HCT116 (cell line): ENCODE data around the gene CACNA1C. TPM values are rescaled to one million over a fixed set of nuclear protein-coding genes. Genes with fewer than 3 reads are reported as not detected.
A peak's percentile ranks its signal among the peaks of the same experiment; 100 is the strongest.

Experiments
- ATAC-seq: fragments of 200-7000 bp; cut with Tn5 transposase; 2 replicates; pipeline ENCODE4 v1.9.1; 2020; ENCODE audit warnings: mild to moderate bottlenecking, moderate library complexity
- BruUV-seq: library from RNA; stranded (reverse); fragments of 400-500 nt; replicated peaks from 2 replicates; lab custom pipeline; 2021; lab: Mats Ljungman, UMichigan
- CTCF ChIA-PET: fragments of 300-600 bp; sonication (Branson Sonifier 250); formaldehyde crosslinking; loops from one replicate; lab custom pipeline; 2021; ENCODE audit warnings: antibody characterized with exemption; lab: Charles Lee
- POLR2A ChIA-PET: fragments of 300-600, 350-600 bp; sonication (Branson Sonifier 250); formaldehyde crosslinking; loops from one replicate; lab custom pipeline; 2021; ENCODE audit warnings: antibody characterized with exemption; lab: Charles Lee
- RAD21 ChIA-PET, 2 experiments: fragments of 300-600 bp; sonication (Branson Sonifier 250); formaldehyde crosslinking; loops; one replicate each; lab custom pipeline; 2023; ENCODE audit warnings: low total read pairs in 2 of 2; ENCODE audit not compliant: uncharacterized antibody in 2 of 2, unreplicated experiment in 2 of 2, low non-redundant PET in 1 of 2; lab: Charles Lee
- DNase-seq: peaks from one replicate; pipeline ENCODE4 v3.0.0-alpha.2; 2010; ENCODE audit warnings: low read depth, low spot score
- H2AFZ ChIP-seq: fragments of 200-600 bp; shearing (Covaris generic), sonication (generic); 2 replicates; pipeline ENCODE4 v1.6.1; 2017; ENCODE audit warnings: low read depth, mixed run types, mixed read lengths, antibody characterized with exemption, low read length; ENCODE audit not compliant: poor library complexity, severe bottlenecking
- H3K27ac ChIP-seq: 2 replicates; pipeline ENCODE4 v1.5.1; 2012; ENCODE audit warnings: low read depth, low read length
- H3K27me3 ChIP-seq: fragments of 200-600 bp; sonication (generic); 2 replicates; pipeline ENCODE4 v1.6.1; 2016; ENCODE audit warnings: mixed run types, low read length, mixed read lengths; ENCODE audit not compliant: insufficient read depth
- H3K36me3 ChIP-seq, 2 experiments: fragments of 200-500 bp in 1 of 2; fragments of 200-600 bp in 1 of 2; sonication (Bioruptor generic) in 1 of 2; sonication (generic) in 1 of 2; 2 replicates each; pipeline versions ENCODE4 v1.5.1 to v1.6.1; 2014 to 2016; ENCODE audit warnings: low read length in 2 of 2, inconsistent platforms in 1 of 2, mixed read lengths in 1 of 2, mixed run types in 1 of 2; ENCODE audit not compliant: insufficient read depth in 2 of 2, control insufficient read depth in 1 of 2
- H3K4me1 ChIP-seq, 2 experiments: fragments of 200-600 bp in 1 of 2; sonication (generic) in 1 of 2; 2 replicates each; pipeline versions ENCODE4 v1.5.1 to v1.6.1; 2012 to 2017; ENCODE audit warnings: low read length in 2 of 2, inconsistent platforms in 1 of 2, mild to moderate bottlenecking in 1 of 2, mixed read lengths in 1 of 2, mixed run types in 1 of 2, moderate library complexity in 1 of 2; ENCODE audit not compliant: insufficient read depth in 2 of 2, control insufficient read depth in 1 of 2
- H3K4me2 ChIP-seq: fragments of 200-600 bp; sonication (generic); 2 replicates; pipeline ENCODE4 v1.6.1; 2017; ENCODE audit warnings: mixed run types, low read length, mixed read lengths
- H3K4me3 ChIP-seq, 2 experiments: fragments of 200-600 bp in 1 of 2; sonication (generic) in 1 of 2; replicated peaks in 1 of 2; 2 replicates each; pipeline ENCODE4 v1.5.1; 2011 to 2016; ENCODE audit warnings: low read length in 2 of 2, control low read depth in 1 of 2, low read depth in 1 of 2, mild to moderate bottlenecking in 1 of 2, mixed read lengths in 1 of 2, mixed run types in 1 of 2
- H3K79me2 ChIP-seq: fragments of 200-600 bp; sonication (generic); 2 replicates; pipeline ENCODE4 v1.6.1; 2017; ENCODE audit warnings: mild to moderate bottlenecking, mixed run types, low read length, moderate library complexity, mixed read lengths; ENCODE audit not compliant: insufficient read depth
- H3K9ac ChIP-seq: fragments of 200-600 bp; sonication (generic); 2 replicates; pipeline ENCODE4 v1.6.1; 2016; ENCODE audit warnings: low read length, mixed read lengths
- H3K9me2 ChIP-seq: fragments of 200-600 bp; sonication (generic), shearing (Covaris generic); 2 replicates; pipeline ENCODE4 v1.6.1; 2017; ENCODE audit warnings: mixed run types, mild to moderate bottlenecking, moderate library complexity; ENCODE audit not compliant: insufficient read depth
- H3K9me3 ChIP-seq, 2 experiments: fragments of 200-500 bp in 1 of 2; fragments of 200-600 bp in 1 of 2; sonication (Bioruptor generic) in 1 of 2; sonication (generic) in 1 of 2; 2 replicates each; pipeline ENCODE4 v1.6.1; 2014 to 2017; ENCODE audit warnings: low read length in 2 of 2, mixed read lengths in 2 of 2, inconsistent platforms in 1 of 2, low read depth in 1 of 2, mild to moderate bottlenecking in 1 of 2, mixed run types in 1 of 2, moderate library complexity in 1 of 2; ENCODE audit not compliant: control insufficient read depth in 1 of 2, insufficient read depth in 1 of 2
- H4K20me1 ChIP-seq: fragments of 200-600 bp; sonication (generic), shearing (Covaris generic); 2 replicates; pipeline ENCODE4 v1.6.1; 2017; ENCODE audit warnings: mixed run types, mild to moderate bottlenecking, moderate library complexity; ENCODE audit not compliant: insufficient read depth
- CBX3 ChIP-seq: IDR thresholded peaks from 2 replicates; pipeline ENCODE4 v1.6.1; 2012; ENCODE audit warnings: low read depth
- EZH2 ChIP-seq: fragments of 200-600 bp; sonication (generic); IDR thresholded peaks from 2 replicates; pipeline ENCODE4 v1.6.1; 2017; ENCODE audit warnings: antibody characterized with exemption, mixed run types
- EZH2phosphoT487 ChIP-seq: fragments of 200-600 bp; IDR thresholded peaks from 2 replicates; pipeline ENCODE4 v1.6.1; 2018; ENCODE audit warnings: antibody characterized with exemption, borderline replicate concordance
- JUND ChIP-seq: IDR thresholded peaks from 2 replicates; pipeline ENCODE4 v1.6.1; 2012
- POLR2AphosphoS5 ChIP-seq: IDR thresholded peaks from 2 replicates; pipeline ENCODE4 v1.6.1; 2011; ENCODE audit warnings: mild to moderate bottlenecking, low read depth, low read length, moderate library complexity
- SIN3A ChIP-seq: IDR thresholded peaks from 2 replicates; pipeline ENCODE4 v1.6.1; 2012; ENCODE audit warnings: low read depth
- ZBTB33 ChIP-seq: IDR thresholded peaks from 2 replicates; pipeline ENCODE4 v1.6.1; 2011; ENCODE audit warnings: mild to moderate bottlenecking, low read length, moderate library complexity; ENCODE audit not compliant: insufficient replicate concordance; ENCODE audit errors: extremely low read depth
- ZFX ChIP-seq: fragments of 450-650 bp; IDR thresholded peaks from 2 replicates; pipeline ENCODE4 v1.6.1; 2017
- ZNF274 ChIP-seq: fragments of 200-500 bp; sonication (Bioruptor generic); IDR thresholded peaks from 2 replicates; pipeline ENCODE4 v1.6.1; 2014; ENCODE audit warnings: mild to moderate bottlenecking, low read depth, low read length, inconsistent platforms
- intact Hi-C: fragments of 100-400 bp; cut with micrococcal nuclease; formaldehyde crosslinking; loops from 2 replicates; pipeline ENCODE4 v1.10.0; 2022
- total RNA-seq: library from RNA; stranded (reverse); gene quantifications from one replicate; pipeline ENCODE4 v1.2.1, GENCODE V29; 2021; ENCODE audit not compliant: unreplicated experiment
- TF ChIP-seq, protein P1 (sequence below), 3 experiments: fragments of 200-600 bp in 1 of 3; sonication (generic) in 1 of 3; IDR thresholded peaks in 2 of 3; conservative IDR thresholded peaks in 1 of 3; 2 replicates each; pipeline ENCODE4 v1.5.1; 2012 to 2017; ENCODE audit warnings: low read depth in 2 of 3, low read length in 2 of 3, antibody characterized with exemption in 1 of 3, borderline replicate concordance in 1 of 3, control low read depth in 1 of 3, mild to moderate bottlenecking in 1 of 3, mixed read lengths in 1 of 3, mixed run types in 1 of 3, moderate library complexity in 1 of 3; ENCODE audit not compliant: insufficient read depth in 1 of 3

Gene CACNA1C
- total RNA-seq, 1 experiment from 2014 or later: 0.05 TPM

- no peaks in the 10 kb centered on the region for H3K79me2 ChIP-seq
- DNase-seq (no peak), ATAC-seq (no peak)
- H3K9ac ChIP-seq: no peak overlapping the region; the same call in 1 of the 2 replicates
- H3K9me2 ChIP-seq: no peaks in the 10 kb centered on the region
- peak overlapping the region; percentile 72 for H3K4me2 ChIP-seq
- H3K4me1 ChIP-seq: peaks cover 51 to 74% of the 10 kb centered on the region in 2 experiments
- ChIA-PET RAD21 (no interaction called here), POLR2A (no interaction called here), CTCF (no interaction called here)
- intact Hi-C loops: loop anchor here (10.0 kb wide), 1 partner anchor 1439 kb away; no protein-coding TSS in a partner anchor
- H3K27ac ChIP-seq: peak overlapping the region; percentile 98; the same call in 1 of the 2 replicates
- peak overlapping the region; percentile 3 for H2AFZ ChIP-seq
- no peak for TF ChIP-seq ZBTB33
- no peak for TF ChIP-seq CBX3
- TF ChIP-seq ZFX: no peak
- TF ChIP-seq EZH2phosphoT487: no peak
- no peak for TF ChIP-seq EZH2
- TF ChIP-seq JUND: no peak
- TF ChIP-seq, protein P1, sequence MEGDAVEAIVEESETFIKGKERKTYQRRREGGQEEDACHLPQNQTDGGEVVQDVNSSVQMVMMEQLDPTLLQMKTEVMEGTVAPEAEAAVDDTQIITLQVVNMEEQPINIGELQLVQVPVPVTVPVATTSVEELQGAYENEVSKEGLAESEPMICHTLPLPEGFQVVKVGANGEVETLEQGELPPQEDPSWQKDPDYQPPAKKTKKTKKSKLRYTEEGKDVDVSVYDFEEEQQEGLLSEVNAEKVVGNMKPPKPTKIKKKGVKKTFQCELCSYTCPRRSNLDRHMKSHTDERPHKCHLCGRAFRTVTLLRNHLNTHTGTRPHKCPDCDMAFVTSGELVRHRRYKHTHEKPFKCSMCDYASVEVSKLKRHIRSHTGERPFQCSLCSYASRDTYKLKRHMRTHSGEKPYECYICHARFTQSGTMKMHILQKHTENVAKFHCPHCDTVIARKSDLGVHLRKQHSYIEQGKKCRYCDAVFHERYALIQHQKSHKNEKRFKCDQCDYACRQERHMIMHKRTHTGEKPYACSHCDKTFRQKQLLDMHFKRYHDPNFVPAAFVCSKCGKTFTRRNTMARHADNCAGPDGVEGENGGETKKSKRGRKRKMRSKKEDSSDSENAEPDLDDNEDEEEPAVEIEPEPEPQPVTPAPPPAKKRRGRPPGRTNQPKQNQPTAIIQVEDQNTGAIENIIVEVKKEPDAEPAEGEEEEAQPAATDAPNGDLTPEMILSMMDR (IDR thresholded peaks at IDR 0.05 in 2 of 3, conservative IDR thresholded peaks at IDR 0.05 in 1 of 3; ENCODE audit: borderline replicate concordance in 1 of 3, insufficient read depth in 1 of 3, low read depth in 2 of 3, low read length in 2 of 3): no peak
- no peak for TF ChIP-seq SIN3A
- no peak for TF ChIP-seq POLR2AphosphoS5
- TF ChIP-seq ZNF274: no peak
- no TSS peak for BruUV-seq
- no peaks in the 10 kb centered on the region for H3K9me3 ChIP-seq
- no peaks in the 10 kb centered on the region for H4K20me1 ChIP-seq
- no peaks in the 10 kb centered on the region for H3K36me3 ChIP-seq
- H3K4me3 ChIP-seq: no peak overlapping the region
- no peaks in the 10 kb centered on the region for H3K27me3 ChIP-seq
Measured at GRCh38 chr12:2335513-2335912, 282.7 kb downstream of the CACNA1C start.
